DND-41 (cell line): Measurements from ENCODE around the gene SRGAP3.

Source experiments
- CTCF ChIP-seq: IDR thresholded peaks from 2 replicates; pipeline ENCODE4 v1.5.1; 2012; ENCODE audit warnings: borderline replicate concordance, low read length, moderate library complexity, mild to moderate bottlenecking; ENCODE audit not compliant: poor library complexity, severe bottlenecking; ENCODE audit errors: extremely low read depth
- EZH2 ChIP-seq: IDR thresholded peaks from 3 replicates; pipeline ENCODE4 v1.6.1; 2012; ENCODE audit warnings: borderline replicate concordance, low read depth, mild to moderate bottlenecking, moderate library complexity, low read length, inconsistent platforms; ENCODE audit not compliant: severe bottlenecking

- TF ChIP-seq CTCF (no peak), EZH2 (no peak)
Measured at GRCh38 chr3:9153904-9154619, 95.4 kb downstream of the SRGAP3 start.
